ENCODE results near the gene RFX2.
"Not testable (repeated sequence)": the region's sequence is repeated elsewhere in the genome, so short reads cannot be mapped to it uniquely, and the experiment has no call there.

RFX2 gene

DNA sequence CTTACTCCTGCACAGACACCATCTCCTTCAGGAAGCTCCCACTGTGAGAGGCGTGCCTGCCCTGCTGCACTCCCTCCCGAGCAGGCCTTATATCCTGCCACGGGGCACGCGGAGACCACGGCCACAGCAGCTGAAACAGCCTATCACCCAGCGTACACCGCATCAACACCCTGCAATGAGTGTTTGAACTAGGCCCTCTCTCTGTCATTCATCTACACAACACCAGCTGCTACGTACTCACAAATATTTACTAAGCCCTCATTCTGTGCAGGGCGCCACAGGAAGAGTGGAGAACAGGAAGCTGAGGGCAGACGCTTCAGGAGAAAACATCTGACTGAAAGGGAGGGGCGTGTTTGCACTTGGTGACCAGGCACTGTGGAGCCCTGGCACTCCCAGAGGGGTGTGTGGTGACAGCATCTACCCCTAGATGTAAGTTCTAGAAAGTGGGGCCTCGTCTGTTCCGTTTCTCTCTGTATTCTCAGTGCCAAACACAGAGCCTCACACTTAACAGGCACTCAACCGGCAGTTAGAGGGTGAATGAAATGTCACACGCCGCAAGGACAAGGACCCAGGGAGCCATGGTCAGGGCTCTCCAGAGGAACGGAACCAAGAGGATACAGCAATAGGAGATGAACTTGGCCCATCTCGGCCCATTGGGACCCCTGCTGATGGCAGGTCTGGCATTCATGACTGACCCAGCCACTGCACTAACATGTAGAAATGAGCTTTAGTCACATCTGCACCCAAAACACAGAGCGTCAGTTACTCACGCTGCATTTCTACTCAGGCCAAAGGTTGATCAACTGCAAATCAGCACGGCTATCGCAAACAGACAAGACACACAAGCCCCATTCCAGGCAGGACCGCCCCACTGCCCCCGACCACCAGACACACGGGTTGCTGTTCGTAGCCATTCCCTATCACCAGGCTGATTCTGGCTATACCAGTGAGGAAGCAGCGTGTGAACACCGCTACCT is 148.0 kb downstream of the RFX2 start:
- in situ Hi-C loops (cut with HindIII; ENCODE audit: low sequenced_read_pairs) = no loop called here

- in situ Hi-C loops (cut with HindIII; ENCODE audit: low sequenced_read_pairs) = not testable (repeated sequence)
Observed at GRCh38 chr19:5961641-5961968, 148.7 kb downstream of the RFX2 start.

DNA sequence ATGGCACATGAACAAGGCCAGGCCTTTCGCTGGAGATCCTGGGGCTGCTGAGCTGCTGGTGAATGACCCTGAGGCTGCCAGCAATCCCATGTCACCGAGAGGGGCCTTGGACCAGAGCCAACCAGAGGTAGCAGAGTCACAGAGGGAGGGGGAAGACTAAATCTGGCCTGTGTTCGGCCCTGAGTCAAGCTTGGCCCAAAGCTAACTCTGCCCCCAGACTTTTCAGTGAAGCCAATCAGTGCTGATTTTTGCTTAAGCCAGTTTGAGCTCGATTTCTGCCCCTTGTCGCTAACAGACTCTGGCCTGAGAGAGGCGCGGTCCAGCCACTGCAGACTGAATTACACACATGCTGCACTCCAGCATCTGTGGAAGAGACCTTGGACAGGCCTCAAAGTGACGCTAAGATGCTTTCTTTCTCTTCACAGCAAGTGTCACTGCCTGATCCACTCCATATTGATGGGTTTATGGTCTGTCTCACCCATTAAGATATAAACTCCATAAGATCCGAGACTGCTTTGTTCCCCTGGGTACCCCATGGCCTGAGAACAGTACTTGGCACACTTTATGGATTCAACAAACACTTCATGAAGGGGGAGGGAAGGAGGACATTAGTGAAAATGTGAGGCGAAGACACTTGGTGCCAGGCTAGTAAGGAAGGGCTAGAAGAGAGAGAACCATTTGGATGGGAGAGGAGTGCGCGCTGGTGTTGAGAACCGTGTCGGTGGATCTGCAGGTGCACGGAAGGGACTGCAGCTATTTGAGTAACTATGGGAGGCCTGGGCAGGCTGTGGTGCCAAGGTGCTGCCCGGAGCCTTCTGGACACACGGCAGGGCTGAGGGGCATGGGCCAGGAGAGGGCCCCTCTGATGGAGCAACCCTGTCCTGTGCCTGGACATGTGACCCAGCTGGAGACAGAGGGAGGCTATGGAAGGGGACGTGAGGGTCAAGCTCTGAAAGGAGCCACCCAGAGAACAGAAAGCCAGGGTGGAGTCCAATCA is 150.0 kb downstream of the RFX2 start:
- in situ Hi-C loops (cut with HindIII; ENCODE audit: low sequenced_read_pairs) = no loop called here

DNA sequence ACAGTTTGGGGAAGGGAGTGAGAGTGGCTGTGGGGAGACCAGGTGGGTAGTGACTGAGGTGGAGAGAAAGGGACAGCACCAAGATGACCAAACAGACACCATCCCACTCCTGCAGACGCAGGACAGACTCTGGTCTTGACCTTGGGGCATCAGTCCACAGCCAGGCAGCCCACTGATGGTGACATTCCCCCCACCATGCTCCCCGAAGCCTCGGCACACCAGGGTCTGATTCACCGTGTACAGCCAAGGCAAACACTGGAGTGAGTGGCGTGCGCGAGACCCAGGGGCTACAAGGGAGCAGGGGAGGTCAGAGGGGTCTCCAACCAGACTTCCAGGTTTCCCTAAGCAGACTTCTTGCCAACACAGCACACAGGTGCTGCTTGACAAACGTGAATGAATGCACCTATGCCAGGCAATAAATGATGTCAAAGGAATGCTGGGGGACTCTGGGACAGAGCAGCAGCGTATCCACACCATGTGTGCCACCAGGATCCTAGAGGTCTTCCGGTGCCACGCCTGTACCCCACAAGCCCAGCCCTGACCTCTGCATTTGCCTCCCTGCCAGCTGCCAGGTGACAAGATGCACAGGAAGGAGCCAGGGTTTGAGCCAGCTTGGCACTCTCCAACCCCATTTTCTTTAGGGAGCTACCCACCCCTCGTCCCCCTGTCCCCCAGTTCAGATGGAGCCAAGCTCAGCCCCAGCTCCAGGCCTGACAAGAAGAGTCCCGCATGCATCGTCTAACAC is 150.9 kb downstream of the RFX2 start:
- in situ Hi-C loops (cut with HindIII; ENCODE audit: low sequenced_read_pairs) = no loop called here

DNA sequence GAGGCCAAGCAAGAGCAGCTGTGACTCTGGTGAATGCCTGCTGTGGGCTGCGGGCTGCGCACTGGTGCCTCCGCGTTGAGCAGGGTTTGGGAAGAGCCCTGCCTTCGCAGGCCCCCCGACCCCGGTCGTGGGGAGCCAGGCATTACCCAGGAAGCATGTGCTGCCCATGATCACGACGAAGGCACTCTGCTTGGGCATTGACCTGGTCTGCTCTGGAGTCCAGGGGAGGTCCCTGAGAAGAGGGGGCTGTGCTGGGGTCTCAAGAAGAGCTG is 151.5 kb downstream of the RFX2 start:
- in situ Hi-C loops (cut with HindIII; ENCODE audit: low sequenced_read_pairs) = no loop called here

GRCh38 chr19:5958074-5958850 is 152.0 kb downstream of the RFX2 start:
- in situ Hi-C loops (cut with HindIII; ENCODE audit: low sequenced_read_pairs) = no loop called here

DNA sequence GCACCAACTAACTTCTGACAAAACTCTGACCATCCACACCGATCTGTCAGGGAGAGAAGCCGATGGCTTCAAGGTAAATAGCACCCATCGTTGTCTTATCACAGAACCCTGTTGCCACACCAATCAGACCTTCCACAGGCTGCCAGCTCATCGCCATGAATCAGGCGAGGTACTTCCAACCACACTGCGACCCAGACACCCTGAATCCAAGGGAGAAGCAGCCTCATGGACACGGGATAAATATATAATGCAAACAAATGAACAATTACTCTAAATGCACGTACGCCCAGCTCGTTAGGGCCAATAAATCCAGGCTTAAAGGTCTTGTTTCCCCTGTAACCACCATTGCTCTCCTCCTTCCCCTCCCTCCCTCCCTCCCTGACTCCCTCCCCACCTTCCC is 153.1 kb downstream of the RFX2 start:
- in situ Hi-C loops (cut with HindIII; ENCODE audit: low sequenced_read_pairs) = no loop called here

DNA sequence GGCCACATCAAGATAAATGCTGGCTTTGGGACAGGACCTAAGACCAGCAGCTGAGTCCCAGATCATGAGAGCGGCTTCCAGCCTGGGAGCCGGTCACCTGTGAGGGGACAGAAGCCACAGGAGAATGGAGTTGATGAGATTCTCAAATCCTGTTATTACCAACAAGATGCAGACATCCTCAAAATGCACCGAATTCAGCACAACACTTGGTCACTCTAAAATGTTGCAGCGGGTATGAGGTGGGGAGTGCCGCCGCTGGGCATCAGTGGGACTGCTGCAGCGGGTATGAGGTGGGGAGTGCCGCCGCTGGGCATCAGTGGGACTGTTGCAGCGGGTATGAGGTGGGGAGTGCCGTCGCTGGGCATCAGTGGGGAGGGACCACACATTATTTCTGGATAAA is 153.6 kb downstream of the RFX2 start:
- in situ Hi-C loops (cut with HindIII; ENCODE audit: low sequenced_read_pairs) = no loop called here

- in situ Hi-C loops (cut with HindIII; ENCODE audit: low sequenced_read_pairs) = no loop called here
Observed at GRCh38 chr19:5956323-5956722, 154.0 kb downstream of the RFX2 start.

- in situ Hi-C loops (cut with HindIII; ENCODE audit: low sequenced_read_pairs) = no loop called here
Observed at GRCh38 chr19:5955636-5955935, 154.7 kb downstream of the RFX2 start.

DNA sequence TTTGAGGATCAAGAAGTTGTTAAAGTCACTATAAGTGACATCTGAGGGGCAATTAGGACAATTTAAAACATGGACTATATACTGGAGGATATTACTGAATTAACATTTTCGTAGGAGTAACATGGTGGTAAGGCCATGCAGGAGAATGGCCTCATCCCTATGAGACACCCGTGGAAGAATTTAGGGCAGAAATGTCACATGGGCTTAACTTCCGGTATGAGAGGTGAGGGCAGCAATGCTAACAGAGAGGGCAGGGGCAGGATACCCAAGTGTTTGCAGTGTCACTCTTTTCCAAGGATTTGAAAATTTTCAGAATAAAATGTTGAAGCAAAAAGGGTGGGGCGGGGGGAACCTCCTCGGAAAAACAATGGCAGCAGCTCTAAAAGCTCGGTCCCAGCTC is 156.0 kb downstream of the RFX2 start:
- in situ Hi-C loops (cut with HindIII; ENCODE audit: low sequenced_read_pairs) = no loop called here

DNA sequence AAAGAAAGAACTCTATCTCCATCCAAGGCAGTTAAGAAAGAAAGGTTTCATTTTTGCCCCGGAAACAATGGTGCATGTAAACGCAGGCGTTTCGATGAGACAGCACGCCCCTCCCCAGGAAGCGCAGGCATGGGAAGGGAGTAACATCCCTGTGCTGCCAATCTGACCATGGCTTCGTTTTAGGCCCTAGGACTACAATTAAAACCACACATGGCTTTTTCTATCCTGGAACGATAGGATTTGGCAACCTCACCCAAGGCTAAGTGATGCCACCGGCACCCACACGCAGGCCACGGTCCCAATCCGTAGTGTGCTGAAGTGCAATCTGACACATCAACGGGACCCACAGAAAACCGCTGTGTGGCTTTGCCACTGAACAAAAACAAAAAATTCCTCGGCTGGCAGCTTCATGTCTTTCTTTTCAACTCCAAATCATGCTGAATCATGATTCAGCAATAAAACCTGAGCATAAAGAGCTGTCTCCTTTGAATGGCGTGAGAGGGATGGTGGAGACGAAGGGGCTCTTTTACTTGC is 156.6 kb downstream of the RFX2 start:
- in situ Hi-C loops (cut with HindIII; ENCODE audit: low sequenced_read_pairs) = no loop called here

DNA sequence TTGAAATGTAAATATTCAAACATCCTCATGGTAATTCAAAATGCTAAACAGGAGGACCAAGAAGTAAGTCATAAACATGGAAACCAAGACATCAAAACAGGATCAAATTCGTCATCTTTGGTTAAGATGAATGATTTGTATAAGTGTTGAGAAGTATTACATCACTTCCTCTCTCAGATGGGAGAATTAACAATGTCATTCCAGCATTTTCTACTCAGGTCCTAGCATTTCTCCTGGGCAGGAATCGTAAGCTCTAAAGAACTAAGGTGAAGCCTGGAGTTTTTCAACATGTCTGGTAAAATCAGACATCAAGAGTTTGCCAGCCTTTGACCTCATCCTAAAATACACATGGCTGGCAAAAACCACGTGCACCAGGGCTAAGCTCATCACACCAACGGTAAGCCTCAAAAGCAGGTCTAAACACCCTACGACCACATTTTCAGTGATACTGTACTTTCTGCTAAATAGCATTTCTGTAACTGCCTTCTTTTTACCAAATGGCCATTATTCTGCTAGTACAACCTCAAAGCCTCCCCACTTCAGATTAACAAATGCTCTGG is 157.2 kb downstream of the RFX2 start:
- in situ Hi-C loops (cut with HindIII; ENCODE audit: low sequenced_read_pairs) = no loop called here

DNA sequence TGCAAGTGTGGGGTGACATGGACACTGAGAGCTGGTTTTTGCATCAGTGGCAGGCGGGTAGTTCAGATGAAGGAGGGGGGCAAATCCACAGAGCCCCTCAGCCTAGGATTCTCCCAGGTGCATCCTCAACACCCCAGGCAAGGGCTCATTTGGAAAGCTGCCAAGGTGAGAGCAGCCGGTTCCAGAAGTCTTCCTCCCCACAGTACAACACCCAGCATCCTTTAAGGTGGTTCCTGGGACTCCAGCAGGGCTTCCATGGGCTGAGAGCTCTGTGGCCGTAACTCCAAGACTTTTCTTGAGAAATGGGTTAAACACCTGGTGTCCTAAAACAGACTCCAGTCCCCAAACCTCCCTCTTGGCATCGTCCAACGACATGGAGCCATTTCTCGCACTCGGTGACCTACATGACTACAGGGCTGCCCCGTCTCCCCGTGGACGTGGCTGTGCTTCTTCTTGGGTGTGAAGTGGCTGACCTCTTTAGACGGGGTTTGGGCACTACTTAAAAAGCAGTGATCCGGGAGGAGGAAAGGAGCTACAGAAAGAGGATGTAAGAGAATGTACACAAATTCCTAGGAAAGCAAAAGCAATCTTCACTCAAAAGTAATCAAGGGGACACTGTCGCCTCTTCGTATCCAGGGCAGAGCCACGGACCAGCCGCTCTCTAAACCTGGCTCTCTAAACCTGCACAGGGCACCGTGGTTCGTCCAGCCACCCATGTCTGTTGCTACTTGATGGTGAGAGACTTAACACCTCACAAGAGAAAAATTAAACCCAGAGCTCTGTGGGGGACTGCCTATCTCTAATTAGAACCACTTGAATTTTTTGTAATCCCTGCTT is 157.9 kb downstream of the RFX2 start:
- in situ Hi-C loops (cut with HindIII; ENCODE audit: low sequenced_read_pairs) = no loop called here

GRCh38 chr19:5951338-5951861 is 158.9 kb downstream of the RFX2 start:
- in situ Hi-C loops (cut with HindIII; ENCODE audit: low sequenced_read_pairs) = no loop called here

- in situ Hi-C loops (cut with HindIII; ENCODE audit: low sequenced_read_pairs) = no loop called here
Observed at GRCh38 chr19:5950741-5951140, 159.6 kb downstream of the RFX2 start.

GRCh38 chr19:5949792-5950305 is 160.5 kb downstream of the RFX2 start:
- in situ Hi-C loops (cut with HindIII; ENCODE audit: low sequenced_read_pairs) = no loop called here

GRCh38 chr19:5948752-5949564 is 161.3 kb downstream of the RFX2 start:
- in situ Hi-C loops (cut with HindIII; ENCODE audit: low sequenced_read_pairs) = no loop called here
